HepG2 (cell line): ENCODE results near the gene PDCD2L. TPM values are rescaled to one million over a fixed set of nuclear protein-coding genes. Genes with fewer than 3 reads are reported as not detected.

ENCODE experiments used
- ATAC-seq: fragments of 200-7000 bp; cut with Tn5 transposase; 3 replicates; pipeline ENCODE4 v1.9.1; 2020; ENCODE audit warnings: mild to moderate bottlenecking, moderate library complexity
- BruUV-seq: library from RNA; stranded (reverse); fragments of 400-500 nt; replicated peaks from 2 replicates; lab custom pipeline; 2021; lab: Mats Ljungman, UMichigan
- CTCF ChIA-PET: fragments of 300-600 bp; formaldehyde crosslinking; extraction: SDS; loops from one replicate; lab custom pipeline; 2021; ENCODE audit warnings: low total read pairs, inconsistent platforms, low intra/inter-chr PET ratio; lab: Yijun Ruan, JAX
- POLR2A ChIA-PET: fragments of 350-600 bp; sonication (Branson Sonifier 250); formaldehyde crosslinking; loops from one replicate; lab custom pipeline; 2020; ENCODE audit warnings: antibody characterized with exemption, inconsistent platforms; lab: Yijun Ruan, JAX
- DNase-seq: peaks from one replicate; pipeline ENCODE4 v3.0.0-alpha.2; 2015; ENCODE audit warnings: low spot score
- FAIRE-seq: peaks from 3 replicates; lab custom pipeline; 2011; peaks lifted over from hg19 to GRCh38; lab: Jason Lieb, UNC
- H2AFZ ChIP-seq: one replicate; pipeline ENCODE4 v1.6.1; 2011; ENCODE audit warnings: low read length, inconsistent platforms
- H3K27ac ChIP-seq: fragments of 300-600 bp; 3 replicates; pipeline ENCODE4 v1.8.0; 2011; ENCODE audit warnings: mixed run types, mild to moderate bottlenecking, mixed read lengths, low read length, inconsistent platforms; ENCODE audit not compliant: insufficient read depth; ENCODE audit errors: extremely low read length
- H3K27me3 ChIP-seq, 2 experiments: fragments of 200-600 bp in 1 of 2; 2 replicates in 1 of 2; 3 replicates in 1 of 2; pipeline versions ENCODE4 v1.6.0 to v1.8.0; 2011; ENCODE audit warnings: low read length in 2 of 2, mild to moderate bottlenecking in 2 of 2, moderate library complexity in 2 of 2, inconsistent platforms in 1 of 2; ENCODE audit not compliant: insufficient read depth in 2 of 2, control insufficient read depth in 1 of 2
- H3K36me3 ChIP-seq, 2 experiments: fragments of 200-600 bp in 1 of 2; replicated peaks in 1 of 2; 2 replicates in 1 of 2; 3 replicates in 1 of 2; pipeline versions ENCODE4 v1.5.1 to v1.8.0; 2011; ENCODE audit warnings: low read length in 2 of 2, inconsistent platforms in 1 of 2; ENCODE audit not compliant: insufficient read depth in 2 of 2, control insufficient read depth in 1 of 2
- H3K4me1 ChIP-seq: 2 replicates; pipeline ENCODE4 v1.5.1; 2012; ENCODE audit warnings: low read length, inconsistent platforms; ENCODE audit not compliant: insufficient read depth
- H3K4me2 ChIP-seq: 2 replicates; pipeline ENCODE4 v1.6.0; 2011; ENCODE audit warnings: low read depth, low read length, inconsistent platforms
- H3K4me3 ChIP-seq, 3 experiments: fragments of 200-600 bp in 1 of 3; sonication (generic), shearing (Covaris generic) in 1 of 3; replicated peaks in 1 of 3; 2 replicates each; pipeline ENCODE4 v1.5.1; 2011 to 2016; ENCODE audit warnings: low read length in 3 of 3, inconsistent platforms in 2 of 3, low read depth in 2 of 3, mild to moderate bottlenecking in 2 of 3, control low read depth in 1 of 3, mixed read lengths in 1 of 3; ENCODE audit not compliant: insufficient read depth in 1 of 3
- H3K79me2 ChIP-seq: one replicate; pipeline ENCODE4 v1.6.1; 2011; ENCODE audit warnings: low read length, inconsistent platforms; ENCODE audit not compliant: insufficient read depth
- H3K9ac ChIP-seq: 2 replicates; pipeline ENCODE4 v1.6.0; 2011; ENCODE audit warnings: mild to moderate bottlenecking, low read depth, low read length, inconsistent platforms; ENCODE audit not compliant: insufficient read depth
- H3K9me3 ChIP-seq: 2 replicates; pipeline ENCODE4 v1.5.1; 2012; ENCODE audit warnings: mild to moderate bottlenecking, low read length
- H4K20me1 ChIP-seq: 2 replicates; pipeline ENCODE4 v1.6.0; 2011; ENCODE audit warnings: inconsistent platforms, mild to moderate bottlenecking, low read length, moderate library complexity; ENCODE audit not compliant: insufficient read depth
- EP300 ChIP-seq, 3 experiments: sonication (generic) in 1 of 3; formaldehyde crosslinking in 1 of 3; IDR thresholded peaks; 2 replicates each; pipeline versions ENCODE4 v1.5.1 to v1.6.1; 2011 to 2020; ENCODE audit warnings: low read depth in 2 of 3, low read length in 2 of 3, borderline replicate concordance in 1 of 3, improper control_type of control experiment in 1 of 3, mild to moderate bottlenecking in 1 of 3, missing genetic modification reagents in 1 of 3, moderate library complexity in 1 of 3
- EZH2 ChIP-seq: conservative IDR thresholded peaks from 2 replicates; pipeline ENCODE4 v1.6.1; 2012; ENCODE audit warnings: mild to moderate bottlenecking, low read depth, low read length, moderate library complexity
- HMG20B ChIP-seq: conservative IDR thresholded peaks from 2 replicates; pipeline ENCODE4 v1.6.1; 2016; ENCODE audit warnings: missing genetic modification reagents, missing compliant biosample characterization
- KLF12 ChIP-seq: sonication (generic); formaldehyde crosslinking; IDR thresholded peaks from 2 replicates; pipeline ENCODE4 v1.4.0; 2020; ENCODE audit warnings: missing genetic modification reagents, borderline replicate concordance
- MATR3 ChIP-seq: sonication (generic); formaldehyde crosslinking; IDR thresholded peaks from 2 replicates; pipeline ENCODE4 v1.4.0; 2020; ENCODE audit warnings: missing genetic modification reagents
- MED1 ChIP-seq: sonication (generic); formaldehyde crosslinking; IDR thresholded peaks from 2 replicates; pipeline ENCODE4 v1.4.0; 2020; ENCODE audit warnings: missing genetic modification reagents
- NAIF1 ChIP-seq: sonication (generic); formaldehyde crosslinking; IDR thresholded peaks from 2 replicates; pipeline ENCODE4 v1.5.0; 2020; ENCODE audit warnings: mild to moderate bottlenecking, missing genetic modification reagents, borderline replicate concordance
- NCOA5 ChIP-seq: sonication (generic); formaldehyde crosslinking; IDR thresholded peaks from 2 replicates; pipeline ENCODE4 v1.4.0; 2020; ENCODE audit warnings: missing genetic modification reagents
- NFATC3 ChIP-seq: sonication (generic); formaldehyde crosslinking; IDR thresholded peaks from 2 replicates; pipeline ENCODE4 v1.5.1; 2020; ENCODE audit warnings: mild to moderate bottlenecking, missing genetic modification reagents
- NR1H2 ChIP-seq: sonication (generic); formaldehyde crosslinking; IDR thresholded peaks from 2 replicates; pipeline ENCODE4 v1.8.1; 2022; ENCODE audit warnings: low read depth, missing genetic modification reagents, borderline replicate concordance
- NRL ChIP-seq: sonication (generic); formaldehyde crosslinking; IDR thresholded peaks from 2 replicates; pipeline ENCODE4 v1.5.0; 2020; ENCODE audit warnings: missing genetic modification reagents, mild to moderate bottlenecking, moderate library complexity, borderline replicate concordance
- PCBP2 ChIP-seq: fragments of 200-400 bp; formaldehyde crosslinking; optimal IDR thresholded peaks from 2 replicates; pipeline ENCODE3; 2018; ENCODE audit warnings: low read length, low read depth; ENCODE audit not compliant: poor library complexity, severe bottlenecking
- POLR2G ChIP-seq: fragments of 200-400 bp; formaldehyde crosslinking; IDR thresholded peaks from 2 replicates; pipeline ENCODE4 v1.6.1; 2018; ENCODE audit warnings: mild to moderate bottlenecking, low read depth, low read length, moderate library complexity
- SMYD3 ChIP-seq: sonication (generic); formaldehyde crosslinking; IDR thresholded peaks from 2 replicates; pipeline ENCODE4 v1.8.1; 2023; ENCODE audit warnings: mild to moderate bottlenecking, missing genetic modification reagents
- ZFP36L2 ChIP-seq: sonication (generic); formaldehyde crosslinking; IDR thresholded peaks from 2 replicates; pipeline ENCODE4 v1.4.0; 2020; ENCODE audit warnings: missing genetic modification reagents
- ZNF205 ChIP-seq: IDR thresholded peaks from 2 replicates; pipeline ENCODE4 v1.6.1; 2018; ENCODE audit warnings: missing biosample characterization, missing genetic modification reagents
- ZNF225 ChIP-seq: sonication (generic); formaldehyde crosslinking; IDR thresholded peaks from 2 replicates; pipeline ENCODE4 v1.4.0; 2020; ENCODE audit warnings: mild to moderate bottlenecking, missing genetic modification reagents
- ZNF577 ChIP-seq: sonication (generic); formaldehyde crosslinking; IDR thresholded peaks from 2 replicates; pipeline ENCODE4 v1.4.0; 2020; ENCODE audit warnings: mild to moderate bottlenecking, low read depth, missing genetic modification reagents, borderline replicate concordance
- ZSCAN21 ChIP-seq: sonication (generic); formaldehyde crosslinking; IDR thresholded peaks from 2 replicates; pipeline ENCODE4 v1.8.0; 2022; ENCODE audit warnings: mild to moderate bottlenecking, missing genetic modification reagents, moderate library complexity, borderline replicate concordance
- WGBS: methylation state at CpG from one replicate; pipeline ENCODE4 v1.1.6; 2017; ENCODE audit warnings: low lambda C conversion rate; 5-methylcytosine and 5-hydroxymethylcytosine counted together
- in situ Hi-C: cut with HindIII; loops from 2 replicates; pipeline ENCODE4 v1.10.0; 2017; ENCODE audit warnings: low pct_unique_long_range_greater_than_20kb; ENCODE audit not compliant: extremely low pct_ligation_motif_present
- intact Hi-C: fragments of 100-400 bp; cut with micrococcal nuclease; formaldehyde crosslinking; loops from one replicate; pipeline ENCODE4 v1.10.0; 2022; ENCODE audit not compliant: unreplicated experiment
- polyA plus RNA-seq, 8 experiments: library from polyadenylated mRNA; depleted of rRNA in 3 of 8; stranded (reverse) in 7 of 8; unstranded in 1 of 8; fragments of >200 nt; fragmentation: Illumina TruSeq in 4 of 8; extraction: Trizol in 4 of 8; gene quantifications; 2 replicates each; pipeline versions ENCODE4 v1.2.1 to v1.2.3, GENCODE V29; 2011 to 2016; ENCODE audit warnings: low read depth in 4 of 8, missing spikeins in 1 of 8, mixed read lengths in 1 of 8; ENCODE audit not compliant: insufficient read depth in 1 of 8
- total RNA-seq, 5 experiments: library from RNA; depleted of rRNA; stranded (reverse); fragments of >200 nt; fragmentation: Illumina TruSeq; extraction: Trizol; gene quantifications; 2 replicates each; pipeline ENCODE4 v1.2.3, GENCODE V29; 2016; ENCODE audit warnings: low read depth in 1 of 5
- TF ChIP-seq, protein P1 (sequence below): sonication (generic); formaldehyde crosslinking; IDR thresholded peaks from 2 replicates; pipeline ENCODE4; 2020; ENCODE audit warnings: missing genetic modification reagents, mild to moderate bottlenecking, borderline replicate concordance

Gene PDCD2L
- total and polyA plus RNA-seq, 2 of the 13 experiments (the other 11 are each of a cell fraction or from before 2014, with no cell fraction given), result 29.3 to 35.2 TPM

DNA sequence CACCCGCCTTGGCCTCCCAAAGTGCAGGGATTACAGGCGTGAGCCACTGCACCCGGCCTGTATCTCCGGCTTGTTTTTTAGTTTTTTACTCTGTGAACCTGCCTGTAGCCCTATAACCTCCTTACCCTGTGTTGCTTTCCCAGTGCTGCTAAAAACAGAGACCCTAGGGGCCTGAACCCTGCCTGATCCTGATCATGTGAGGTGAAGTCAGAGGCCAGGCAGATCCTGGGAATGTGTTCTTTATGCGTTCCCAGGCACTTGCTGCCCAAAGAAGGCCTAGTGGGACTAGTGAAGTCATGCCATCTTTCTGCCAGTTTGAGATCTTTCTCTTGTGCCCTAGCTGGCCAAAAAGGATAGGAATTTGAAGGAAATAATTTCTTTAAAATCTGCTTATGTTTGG lies 28.6 kb downstream of the PDCD2L start:
- intact Hi-C loops (no loop called here), in situ Hi-C loops (no loop called here)
- no peak for DNase-seq
- Histone ChIP-seq H3K27ac (no peak overlapping the region), H3K79me2 (peaks cover 66% of the 10 kb centered on the region), H3K9me3 (no peaks in the 10 kb centered on the region), H3K9ac (no peak overlapping the region), H3K4me3 (no peak overlapping the region), H3K27me3 (no peaks in the 10 kb centered on the region; a peak in 1 of 5 replicates), H2AFZ (no peak overlapping the region), H4K20me1 (peaks cover 47% of the 10 kb centered on the region), H3K4me2 (no peak overlapping the region), H3K4me1 (peaks cover 36% of the 10 kb centered on the region), H3K36me3 (peaks cover 6 to 50% of the 10 kb centered on the region in 2 experiments)
- POLR2A ChIA-PET, result no interaction called here
- 95% methylated on average over 5 of the region's 5 CpGs for WGBS
- CTCF ChIA-PET, result no interaction called here
- no peak for ATAC-seq
- TF ChIP-seq HMG20B (CRISPR knock-in tag), result no peak
- no peak for TF ChIP-seq NRL (CRISPR knock-in tag)
- TF ChIP-seq KLF12 (CRISPR knock-in tag), result no peak
- TF ChIP-seq NR1H2, result no peak
- no peak for TF ChIP-seq MED1 (CRISPR knock-in tag)
- no peak for TF ChIP-seq NFATC3
- TF ChIP-seq POLR2G, result no peak
- TF ChIP-seq PCBP2, result no peak
- TF ChIP-seq MATR3 (CRISPR knock-in tag), result no peak
- no peak for TF ChIP-seq ZFP36L2 (CRISPR knock-in tag)
- TF ChIP-seq, protein P1, sequence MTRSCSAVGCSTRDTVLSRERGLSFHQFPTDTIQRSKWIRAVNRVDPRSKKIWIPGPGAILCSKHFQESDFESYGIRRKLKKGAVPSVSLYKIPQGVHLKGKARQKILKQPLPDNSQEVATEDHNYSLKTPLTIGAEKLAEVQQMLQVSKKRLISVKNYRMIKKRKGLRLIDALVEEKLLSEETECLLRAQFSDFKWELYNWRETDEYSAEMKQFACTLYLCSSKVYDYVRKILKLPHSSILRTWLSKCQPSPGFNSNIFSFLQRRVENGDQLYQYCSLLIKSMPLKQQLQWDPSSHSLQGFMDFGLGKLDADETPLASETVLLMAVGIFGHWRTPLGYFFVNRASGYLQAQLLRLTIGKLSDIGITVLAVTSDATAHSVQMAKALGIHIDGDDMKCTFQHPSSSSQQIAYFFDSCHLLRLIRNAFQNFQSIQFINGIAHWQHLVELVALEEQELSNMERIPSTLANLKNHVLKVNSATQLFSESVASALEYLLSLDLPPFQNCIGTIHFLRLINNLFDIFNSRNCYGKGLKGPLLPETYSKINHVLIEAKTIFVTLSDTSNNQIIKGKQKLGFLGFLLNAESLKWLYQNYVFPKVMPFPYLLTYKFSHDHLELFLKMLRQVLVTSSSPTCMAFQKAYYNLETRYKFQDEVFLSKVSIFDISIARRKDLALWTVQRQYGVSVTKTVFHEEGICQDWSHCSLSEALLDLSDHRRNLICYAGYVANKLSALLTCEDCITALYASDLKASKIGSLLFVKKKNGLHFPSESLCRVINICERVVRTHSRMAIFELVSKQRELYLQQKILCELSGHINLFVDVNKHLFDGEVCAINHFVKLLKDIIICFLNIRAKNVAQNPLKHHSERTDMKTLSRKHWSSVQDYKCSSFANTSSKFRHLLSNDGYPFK (CRISPR knock-in tag), result no peak
- no peak for TF ChIP-seq EZH2
- no peak for TF ChIP-seq NCOA5 (CRISPR knock-in tag)
- TF ChIP-seq NAIF1 (CRISPR knock-in tag), result no peak
- TF ChIP-seq EP300 (IDR thresholded peaks at IDR 0.05; ENCODE audit: low read depth in 2 of 2, low read length in 2 of 2), result no peak
- TF ChIP-seq EP300 (CRISPR knock-in tag; IDR thresholded peaks at IDR 0.05; ENCODE audit: borderline replicate concordance), result no peak
- TF ChIP-seq ZNF205 (CRISPR knock-in tag), result no peak
- no peak for TF ChIP-seq ZNF225 (CRISPR knock-in tag)
- TF ChIP-seq ZNF577, result no peak
- no peak for TF ChIP-seq ZSCAN21
- TF ChIP-seq SMYD3 (CRISPR knock-in tag), result no peak
- FAIRE-seq, result no peak
- BruUV-seq, result no TSS peak
